ENCODE measurements around the gene WDR19.

The WDR19 gene

GRCh38 chr4:39305912-39306677 lies 123.8 kb downstream of the WDR19 start:
- no peak for TF ChIP-seq CTCF (IDR thresholded peaks at IDR 0.05; ENCODE audit: insufficient read depth, missing control alignments)
- DNase-seq (ENCODE audit: insufficient read length, low spot score): no peak
- FAIRE-seq: peak; percentile 76

- FAIRE-seq (no peak), DNase-seq (ENCODE audit: insufficient read length, low spot score) (no peak)
- no peak for TF ChIP-seq CTCF (IDR thresholded peaks at IDR 0.05; ENCODE audit: insufficient read depth, missing control alignments)
Measured at GRCh38 chr4:39308611-39309010, 126.3 kb downstream of the WDR19 start.

GRCh38 chr4:39312816-39313215 lies 130.5 kb downstream of the WDR19 start:
- TF ChIP-seq CTCF (IDR thresholded peaks at IDR 0.05; ENCODE audit: insufficient read depth, missing control alignments): no peak
- FAIRE-seq (no peak), DNase-seq (ENCODE audit: insufficient read length, low spot score) (no peak)

- DNase-seq (ENCODE audit: insufficient read length, low spot score): no peak
- no peak for TF ChIP-seq CTCF (IDR thresholded peaks at IDR 0.05; ENCODE audit: insufficient read depth, missing control alignments)
- FAIRE-seq: no peak
Measured at GRCh38 chr4:39319676-39320075, 137.3 kb downstream of the WDR19 start.

GRCh38 chr4:39320381-39321115 lies 138.2 kb downstream of the WDR19 start:
- FAIRE-seq (no peak), DNase-seq (ENCODE audit: insufficient read length, low spot score) (no peak)
- TF ChIP-seq CTCF (IDR thresholded peaks at IDR 0.05; ENCODE audit: insufficient read depth, missing control alignments): no peak

GRCh38 chr4:39323821-39324220 lies 141.5 kb downstream of the WDR19 start:
- no peak for FAIRE-seq

More at GRCh38 chr4:39323821-39324220, 141.5 kb downstream of the WDR19 start:
- TF ChIP-seq CTCF (IDR thresholded peaks at IDR 0.05; ENCODE audit: insufficient read depth, missing control alignments): no peak
- DNase-seq (ENCODE audit: insufficient read length, low spot score): no peak

Measured in D721Med (cell line).